Left ventricle myocardium inferior (tissue), 1 donor: ENCODE results near the gene ACADM. TPM values are rescaled to one million over a fixed set of nuclear protein-coding genes. Genes with fewer than 3 reads are reported as not detected.

Experiments
- DNase-seq: peaks from one replicate; pipeline ENCODE4 v3.0.0-alpha.2; 2020
- H3K27ac ChIP-seq: fragments of 200-600 bp; replicated peaks from 2 replicates; pipeline ENCODE4 v1.8.0; 2021
- H3K27me3 ChIP-seq: fragments of 200-600 bp; 2 replicates; pipeline ENCODE4 v1.8.0; 2021; ENCODE audit warnings: low read depth
- H3K36me3 ChIP-seq: fragments of 200-600 bp; 2 replicates; pipeline ENCODE4 v1.8.0; 2021
- H3K4me1 ChIP-seq: fragments of 200-600 bp; 2 replicates; pipeline ENCODE4 v1.8.0; 2021
- H3K4me3 ChIP-seq: fragments of 200-600 bp; 2 replicates; pipeline ENCODE4 v1.8.0; 2021; ENCODE audit warnings: mild to moderate bottlenecking, moderate library complexity
- H3K9me3 ChIP-seq: fragments of 200-600 bp; replicated peaks from 2 replicates; pipeline ENCODE4 v1.8.0; 2021
- intact Hi-C: fragments of 100-400 bp; cut with micrococcal nuclease; formaldehyde crosslinking; loops from one replicate; pipeline ENCODE4 v1.11.0; 2022
- total RNA-seq: library from RNA; stranded (reverse); fragmentation: NEBNext Ultra II Directional; extraction: Animal tissue kit (Norgen Biotek cat#: 25700); gene quantifications from one replicate; pipeline ENCODE4 v1.2.1, GENCODE V29; 2021
- TF ChIP-seq, protein P1 (sequence below): fragments of 200-600 bp; IDR thresholded peaks from 2 replicates; pipeline ENCODE4 v1.8.0; 2021; ENCODE audit warnings: antibody characterized with exemption, mild to moderate bottlenecking, borderline replicate concordance
- donor health status: DM: no; HTN: yes; CAD: no; lungs with severe emphysema.

Gene ACADM
- total RNA-seq, 1 donor from 2014 or later: 358 TPM

DNA sequence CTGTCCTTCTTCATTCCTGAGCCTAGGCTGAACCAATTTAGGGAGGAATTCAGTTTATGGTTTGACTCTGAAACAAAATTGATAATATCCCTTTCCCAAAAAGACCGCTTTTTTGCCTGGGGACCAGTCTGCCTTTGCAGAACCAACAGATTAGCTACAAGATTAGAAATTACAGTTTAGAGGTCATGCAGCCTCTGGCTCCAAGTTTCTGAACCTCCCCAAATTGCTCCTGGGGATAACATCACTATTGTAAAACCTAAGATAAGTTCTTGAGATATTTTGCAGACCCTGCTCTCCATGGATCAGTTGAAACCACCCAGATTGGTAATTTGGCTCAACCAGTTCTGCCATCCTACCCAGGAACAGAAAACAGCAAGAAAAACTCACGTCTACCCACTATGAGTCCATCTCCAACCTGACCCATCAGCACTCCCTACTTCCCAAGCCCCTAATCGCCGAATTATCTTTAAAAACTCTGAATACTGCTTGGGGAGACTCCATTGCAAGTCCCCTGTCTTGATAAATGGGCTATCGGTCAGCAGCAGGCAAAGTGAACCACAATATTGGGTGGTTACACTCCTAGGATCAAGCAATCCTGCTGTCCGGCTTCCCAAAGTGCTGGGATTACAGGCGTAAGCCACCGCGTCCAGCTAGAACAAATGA is 60.9 kb downstream of the ACADM start:
- peaks cover 11% of the 10 kb centered on the region for H3K36me3 ChIP-seq
- peaks cover 51% of the 10 kb centered on the region for H3K4me1 ChIP-seq
- no peaks in the 10 kb centered on the region for H3K27me3 ChIP-seq
- intact Hi-C loops: loop anchor here (10.0 kb wide), 1 partner anchor 61 kb away; the partner anchor contains the start of gene ACADM
- H3K4me3 ChIP-seq: peak overlapping the region; percentile 87
- TF ChIP-seq, protein P1, sequence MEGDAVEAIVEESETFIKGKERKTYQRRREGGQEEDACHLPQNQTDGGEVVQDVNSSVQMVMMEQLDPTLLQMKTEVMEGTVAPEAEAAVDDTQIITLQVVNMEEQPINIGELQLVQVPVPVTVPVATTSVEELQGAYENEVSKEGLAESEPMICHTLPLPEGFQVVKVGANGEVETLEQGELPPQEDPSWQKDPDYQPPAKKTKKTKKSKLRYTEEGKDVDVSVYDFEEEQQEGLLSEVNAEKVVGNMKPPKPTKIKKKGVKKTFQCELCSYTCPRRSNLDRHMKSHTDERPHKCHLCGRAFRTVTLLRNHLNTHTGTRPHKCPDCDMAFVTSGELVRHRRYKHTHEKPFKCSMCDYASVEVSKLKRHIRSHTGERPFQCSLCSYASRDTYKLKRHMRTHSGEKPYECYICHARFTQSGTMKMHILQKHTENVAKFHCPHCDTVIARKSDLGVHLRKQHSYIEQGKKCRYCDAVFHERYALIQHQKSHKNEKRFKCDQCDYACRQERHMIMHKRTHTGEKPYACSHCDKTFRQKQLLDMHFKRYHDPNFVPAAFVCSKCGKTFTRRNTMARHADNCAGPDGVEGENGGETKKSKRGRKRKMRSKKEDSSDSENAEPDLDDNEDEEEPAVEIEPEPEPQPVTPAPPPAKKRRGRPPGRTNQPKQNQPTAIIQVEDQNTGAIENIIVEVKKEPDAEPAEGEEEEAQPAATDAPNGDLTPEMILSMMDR: no peak
- DNase-seq: no peak
- peak overlapping the region; percentile 90 for H3K27ac ChIP-seq
- H3K9me3 ChIP-seq: no peaks in the 10 kb centered on the region

DNA sequence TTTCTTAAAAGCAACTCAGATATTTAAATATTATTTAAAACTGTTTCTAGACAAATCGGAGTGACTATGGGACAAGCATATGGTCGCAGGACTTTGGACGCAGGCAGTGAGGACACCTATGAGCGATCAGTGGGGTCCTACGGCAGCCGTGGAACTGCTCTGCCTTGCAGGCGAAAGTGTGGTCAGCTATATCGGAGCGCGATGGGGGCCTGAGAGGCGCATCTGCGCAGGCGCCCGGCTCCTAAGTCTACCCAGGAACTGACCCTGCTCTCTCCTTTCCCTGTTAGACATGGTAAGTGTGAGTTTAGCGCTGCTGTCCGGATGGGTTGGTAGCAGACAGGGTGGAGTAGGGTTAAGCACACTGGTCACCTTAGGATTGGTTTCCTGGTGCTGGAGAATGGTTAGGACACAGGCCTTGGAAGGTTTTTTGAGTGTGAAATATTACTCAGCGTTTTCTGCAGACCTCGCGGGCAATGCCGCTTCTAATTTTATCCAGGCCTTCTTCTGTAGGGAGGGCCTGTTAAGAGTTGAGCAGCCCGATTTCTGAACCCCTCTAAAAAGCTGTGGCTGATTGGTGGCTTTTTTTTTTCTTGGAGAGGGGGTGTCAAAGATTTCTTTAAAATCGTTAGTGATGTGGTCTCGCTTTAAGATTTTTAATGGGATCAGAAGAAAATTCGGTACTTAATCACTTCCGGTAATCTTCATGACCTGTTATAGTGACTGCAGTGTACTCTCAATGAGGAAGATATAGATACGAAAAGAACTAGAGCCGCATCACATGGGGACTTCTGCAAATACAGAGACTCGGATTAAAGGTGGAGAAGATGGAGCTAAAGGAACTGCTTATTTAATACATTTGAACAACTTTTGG is 61.7 kb downstream of the ACADM start, which contains the start of gene RABGGTB:
Gene RABGGTB, plus strand, starts transcription at position 274 of the 871 bp plus-strand sequence. Its CDS starts 16 bp downstream, at position 290.
- intact Hi-C loops: loop anchor here (10.0 kb wide), 1 partner anchor 61 kb away; the partner anchor contains the start of gene ACADM
- H3K36me3 ChIP-seq: peaks cover 19% of the 10 kb centered on the region
- H3K27ac ChIP-seq: peak within 1 kb of the TSS; percentile 90
- no peaks in the 10 kb centered on the region for H3K27me3 ChIP-seq
- TF ChIP-seq, protein P1: no peak
- no peaks in the 10 kb centered on the region for H3K9me3 ChIP-seq
- H3K4me1 ChIP-seq: peaks cover 59% of the 10 kb centered on the region
- peak; percentile 93 for DNase-seq
- peak within 1 kb of the TSS; percentile 87 for H3K4me3 ChIP-seq

DNA sequence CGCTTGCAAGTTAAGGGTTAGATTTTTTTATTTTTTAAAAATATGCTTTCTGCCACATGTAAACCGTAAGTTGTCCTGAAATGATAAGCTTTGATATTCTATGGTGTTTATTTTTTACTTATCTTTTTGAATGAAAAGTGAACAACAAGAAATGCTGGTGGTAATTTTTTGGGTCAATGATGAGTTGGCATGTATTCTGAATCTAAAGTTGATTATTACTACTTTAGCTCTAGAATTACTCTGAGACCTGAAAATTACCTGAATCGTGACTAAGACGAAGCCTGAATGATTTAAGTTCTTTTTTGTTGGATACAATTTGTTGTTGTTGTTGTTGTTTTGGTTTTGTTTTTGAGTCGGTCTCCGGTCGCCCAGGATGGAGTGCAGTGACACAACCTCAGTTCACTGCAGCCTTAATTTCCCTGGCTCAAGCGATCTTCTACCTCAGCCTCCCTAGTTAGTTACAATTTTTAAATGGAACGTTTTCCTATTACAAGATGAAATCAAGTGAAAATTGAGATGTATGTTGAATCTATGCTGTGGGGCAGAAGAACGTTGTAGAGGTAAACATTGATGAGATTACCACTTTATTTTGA is 62.5 kb downstream of the ACADM start:
- H3K36me3 ChIP-seq: peaks cover 26% of the 10 kb centered on the region
- peak overlapping the region; percentile 87 for H3K4me3 ChIP-seq
- no peaks in the 10 kb centered on the region for H3K9me3 ChIP-seq
- TF ChIP-seq, protein P1: no peak
- intact Hi-C loops: loop anchor here (10.0 kb wide), 1 partner anchor 62 kb away; the partner anchor contains the start of gene ACADM
- no peak for DNase-seq
- peak overlapping the region; percentile 90 for H3K27ac ChIP-seq
- peaks cover 66% of the 10 kb centered on the region for H3K4me1 ChIP-seq
- no peaks in the 10 kb centered on the region for H3K27me3 ChIP-seq

DNA sequence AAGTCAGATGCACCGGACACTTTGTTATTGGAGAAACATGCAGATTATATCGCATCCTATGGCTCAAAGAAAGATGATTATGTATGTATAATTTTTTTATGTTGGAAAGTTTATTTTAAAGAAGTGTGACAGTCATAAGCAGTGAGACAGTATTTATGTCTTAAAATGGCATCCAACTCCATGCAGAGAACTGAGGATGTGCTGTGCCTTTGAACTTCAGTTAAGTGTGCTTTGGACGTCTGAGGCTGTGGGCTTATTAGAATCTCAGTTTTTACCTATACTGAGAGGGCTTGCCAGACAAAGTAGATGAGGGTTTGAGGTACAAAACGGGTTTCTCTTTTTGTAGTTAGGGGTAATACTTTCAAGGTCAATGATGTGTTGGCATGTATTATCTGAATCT is 63.0 kb downstream of the ACADM start:
- peak overlapping the region; percentile 90 for H3K27ac ChIP-seq
- peak overlapping the region; percentile 87 for H3K4me3 ChIP-seq
- TF ChIP-seq, protein P1: no peak
- no peaks in the 10 kb centered on the region for H3K27me3 ChIP-seq
- peaks cover 69% of the 10 kb centered on the region for H3K4me1 ChIP-seq
- no peak for DNase-seq
- intact Hi-C loops: loop anchor here (10.0 kb wide), 1 partner anchor 63 kb away; the partner anchor contains the start of gene ACADM
- peaks cover 32% of the 10 kb centered on the region for H3K36me3 ChIP-seq
- H3K9me3 ChIP-seq: no peaks in the 10 kb centered on the region

DNA sequence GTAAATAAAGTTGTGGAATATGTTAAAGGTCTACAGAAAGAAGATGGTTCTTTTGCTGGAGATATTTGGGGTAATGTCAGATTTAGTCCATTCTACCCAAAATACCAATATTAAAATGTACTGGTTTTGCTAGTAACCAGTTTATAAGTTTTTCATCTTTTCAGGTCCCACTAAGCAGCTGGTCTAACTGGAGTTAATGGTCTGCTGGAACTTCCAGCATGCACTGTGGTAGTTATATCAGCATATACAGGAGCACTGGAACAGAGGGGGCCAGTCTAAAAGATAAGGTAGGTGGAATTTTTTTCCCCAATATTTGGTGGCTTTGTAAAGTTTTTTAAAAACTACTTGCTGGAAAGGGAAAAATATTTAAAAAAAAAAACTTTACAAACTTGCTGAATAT is 65.5 kb downstream of the ACADM start:
- DNase-seq: no peak
- intact Hi-C loops: loop anchor here (10.0 kb wide), 1 partner anchor 65 kb away; the partner anchor contains the start of gene ACADM
- Histone ChIP-seq H3K27me3 (no peaks in the 10 kb centered on the region), H3K27ac (peak overlapping the region; percentile 3), H3K4me1 (peaks cover 68% of the 10 kb centered on the region), H3K4me3 (peak overlapping the region; percentile 87), H3K9me3 (no peaks in the 10 kb centered on the region), H3K36me3 (peaks cover 56% of the 10 kb centered on the region)
- TF ChIP-seq, protein P1: no peak
